GM23338 (cell line): ENCODE results near the gene PAF1.
"Not testable (repeated sequence)": the region's sequence is repeated elsewhere in the genome, so short reads cannot be mapped to it uniquely, and the experiment has no call there.

Experiments
- CREB1 ChIP-seq: fragments of 250-450 bp; sonication (Bioruptor Pico); IDR thresholded peaks from 2 replicates; pipeline ENCODE4 v1.5.0; 2020; ENCODE audit warnings: low read depth, mild to moderate bottlenecking, moderate library complexity
- CTCF ChIP-seq, 2 experiments: fragments of 200-600 bp in 1 of 2; sonication (generic) in 1 of 2; conservative IDR thresholded peaks; 2 replicates each; pipeline versions ENCODE4 v1.5.1 to v1.6.1; 2016 to 2017; ENCODE audit warnings: antibody characterized with exemption in 2 of 2, low read depth in 2 of 2, mild to moderate bottlenecking in 2 of 2, moderate library complexity in 1 of 2
- EZH2 ChIP-seq: fragments of 200-600 bp; sonication (generic); IDR thresholded peaks from one replicate; pipeline ENCODE4 v1.8.0; 2017; ENCODE audit warnings: antibody characterized with exemption, mild to moderate bottlenecking, low read depth; ENCODE audit not compliant: unreplicated experiment
- POLR2AphosphoS5 ChIP-seq: IDR thresholded peaks from 2 replicates; pipeline ENCODE4 v1.6.1; 2016; ENCODE audit warnings: antibody characterized with exemption, low read depth
- ZNF114 ChIP-seq: fragments of 250-450 bp; sonication (Bioruptor Pico); IDR thresholded peaks from 2 replicates; pipeline ENCODE4 v1.5.0; 2020; ENCODE audit warnings: mild to moderate bottlenecking, moderate library complexity

- TF ChIP-seq POLR2AphosphoS5; CTCF (conservative IDR thresholded peaks at IDR 0.05; ENCODE audit: low read depth in 2 of 2); EZH2; ZNF114 (CRISPR knock-in tag); CREB1: not testable (repeated sequence)
These were observed 50.8 kb downstream of the PAF1 start for GRCh38 chr19:39340156-39340555.
